Measurements from ENCODE around the gene TSHZ2.

DNA sequence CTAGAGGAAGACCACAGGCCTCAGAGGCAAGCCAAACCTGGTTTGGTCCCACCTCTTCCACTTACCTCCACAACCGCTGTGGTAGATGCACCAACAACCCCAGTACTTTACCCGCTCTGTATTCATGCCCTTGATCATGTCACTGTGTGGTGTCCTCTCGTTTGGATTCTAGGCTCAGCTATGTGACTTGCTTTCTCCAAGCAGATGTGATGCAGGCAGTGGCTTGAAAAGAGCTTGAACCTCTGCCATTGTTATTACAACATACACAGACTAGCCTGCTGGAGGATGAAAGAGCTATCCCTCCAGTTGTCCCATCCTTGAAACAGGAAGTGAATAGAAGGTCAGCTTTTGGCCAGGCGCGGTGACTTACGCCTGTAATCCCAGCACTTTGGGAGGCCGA is 473.8 kb downstream of the TSHZ2 start:
- no peak for TF ChIP-seq TAF1 (IDR thresholded peaks at IDR 0.05; ENCODE audit: borderline replicate concordance, insufficient read depth, low read length)
- TF ChIP-seq POLR2AphosphoS5 (IDR thresholded peaks at IDR 0.05; ENCODE audit: low read depth, low read length), result no peak

Data from PFSK-1 (cell line).